ENCODE results near the gene CCDC28A. TPM values are rescaled to one million over a fixed set of nuclear protein-coding genes. Genes with fewer than 3 reads are reported as not detected.

The CCDC28A gene
- total RNA-seq, 1 donor from 2014 or later, result 9.1 TPM

DNA sequence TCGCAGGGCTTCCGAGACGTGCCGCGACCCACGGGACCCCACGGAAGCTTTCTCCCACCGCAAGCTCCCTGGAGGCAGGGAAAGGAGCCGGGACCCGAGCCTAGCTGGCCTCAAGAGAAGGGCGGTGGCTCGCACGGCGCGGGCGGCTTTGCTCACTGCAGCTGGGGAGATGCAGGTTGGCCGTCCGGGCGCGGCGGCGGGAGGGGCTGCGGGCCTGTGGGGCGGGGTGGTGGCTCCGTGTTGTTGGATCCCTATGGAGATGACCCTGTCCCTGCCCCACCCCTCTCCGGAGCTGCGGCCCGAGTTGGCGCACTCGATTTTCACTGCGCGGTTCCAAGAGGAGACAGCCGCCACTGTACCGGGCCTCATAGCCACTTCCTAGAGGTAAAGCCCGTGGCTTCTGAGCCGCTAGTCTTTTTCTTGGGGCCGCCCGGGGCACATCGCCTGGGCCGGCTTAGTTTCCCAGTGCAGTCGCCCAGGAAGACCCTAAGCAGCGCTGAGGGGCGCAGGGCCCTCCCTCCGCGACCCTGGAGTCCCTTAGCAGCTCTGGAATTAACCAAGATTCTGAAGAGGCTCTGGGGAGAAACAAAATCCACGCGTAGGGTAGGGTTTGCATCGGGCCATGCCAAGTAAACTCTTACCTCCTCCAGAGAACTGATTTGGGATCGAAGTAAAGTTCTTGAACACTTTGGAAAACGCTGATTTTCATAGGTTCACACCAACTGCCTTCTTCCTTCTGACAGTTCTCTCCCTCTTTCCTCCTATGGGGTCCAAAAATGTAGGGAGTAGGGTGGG lies 22.4 kb downstream of the CCDC28A start, which contains the start of gene ECT2L:
Gene ECT2L, plus strand, starts transcription at position 279 of the 795 bp plus-strand sequence. CDS start 17,188 bp downstream, outside the sequence.
- peak; percentile 93 for DNase-seq (ENCODE audit: low spot score)

DNA sequence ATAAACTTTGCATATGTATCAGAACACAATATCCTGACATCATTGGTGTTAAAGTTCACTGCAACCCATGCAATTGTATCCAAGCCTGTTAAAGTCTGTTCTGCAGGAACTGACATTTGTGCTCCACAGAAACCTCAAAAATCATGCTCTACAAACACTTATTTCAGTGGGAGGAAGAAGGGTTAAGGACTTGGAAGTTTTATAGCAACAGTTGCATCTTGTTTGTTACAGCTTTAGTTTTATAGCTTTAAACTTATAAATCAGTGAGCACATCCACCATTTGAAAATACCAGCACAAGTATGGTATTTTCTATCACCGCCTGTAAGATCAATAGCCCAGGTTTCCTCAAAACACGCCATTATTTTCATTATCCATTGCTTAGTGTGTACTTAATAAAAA lies 23.2 kb downstream of the CCDC28A start:
- DNase-seq (ENCODE audit: low spot score), result no peak

DNA sequence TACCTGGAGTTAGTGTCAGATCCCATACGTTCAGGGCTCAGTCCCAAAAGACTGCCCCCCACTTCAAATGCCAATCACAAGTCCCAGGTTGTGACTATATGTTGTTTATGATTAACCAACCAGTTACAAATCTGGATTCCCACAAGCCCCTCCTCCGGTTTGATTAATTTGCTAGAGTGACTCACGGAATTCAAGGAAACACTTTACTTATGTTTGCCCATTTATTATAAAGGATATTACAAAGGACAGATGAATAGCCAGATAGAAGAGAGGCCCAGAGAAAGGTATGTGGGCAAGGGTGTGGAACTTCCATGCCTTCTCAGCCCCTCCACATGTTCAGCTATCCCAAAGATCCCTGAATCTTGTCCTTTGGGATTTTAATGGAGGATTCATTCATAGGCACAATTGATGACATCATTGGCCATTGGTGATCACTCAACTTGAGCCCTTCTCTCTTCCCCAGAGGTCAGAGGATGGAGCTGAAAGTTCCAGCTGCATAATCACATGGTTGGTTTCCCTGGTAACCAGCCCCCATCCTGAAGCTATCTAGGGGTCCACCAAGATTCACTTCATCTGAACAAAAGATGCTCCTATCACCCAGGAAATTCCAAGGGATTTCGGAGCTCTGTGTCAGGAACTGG lies 24.4 kb downstream of the CCDC28A start:
- DNase-seq (ENCODE audit: low spot score), result no peak

DNA sequence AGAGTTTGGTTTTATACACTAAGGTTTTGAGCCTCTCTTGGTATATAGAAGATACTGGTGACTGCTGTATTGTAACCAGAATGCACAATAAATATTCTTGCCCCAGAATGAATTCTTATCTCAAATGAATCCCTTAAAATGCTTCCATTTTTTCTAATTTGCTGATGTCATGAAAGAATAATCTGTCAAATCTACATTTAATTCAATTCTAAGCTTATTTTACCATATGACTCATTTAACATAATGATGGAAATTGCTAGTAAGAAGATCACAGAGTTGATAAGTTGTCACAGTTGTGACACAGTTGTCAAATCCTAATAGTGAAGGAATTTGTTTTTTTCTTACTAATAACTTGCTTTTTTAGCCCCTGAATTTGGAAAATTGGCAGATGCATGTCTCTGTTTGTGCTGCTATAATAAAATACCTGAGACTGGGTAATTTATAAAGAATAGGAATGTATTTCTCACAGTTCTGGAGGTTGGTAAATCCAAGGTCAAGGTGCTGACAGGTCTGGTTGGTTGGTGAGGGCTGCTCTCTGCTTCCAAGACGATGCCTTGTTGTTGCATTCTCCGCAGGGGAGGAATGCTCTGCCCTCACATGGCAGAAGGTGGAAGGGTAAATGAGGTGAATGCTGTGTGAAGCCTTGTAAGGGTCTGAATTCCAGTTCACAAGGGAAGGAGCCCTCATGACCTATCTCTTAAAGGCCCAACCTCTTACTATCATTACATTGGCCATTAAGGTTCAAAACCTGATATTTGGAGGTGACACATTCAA lies 27.0 kb downstream of the CCDC28A start:
- no peak for DNase-seq (ENCODE audit: low spot score)

DNA sequence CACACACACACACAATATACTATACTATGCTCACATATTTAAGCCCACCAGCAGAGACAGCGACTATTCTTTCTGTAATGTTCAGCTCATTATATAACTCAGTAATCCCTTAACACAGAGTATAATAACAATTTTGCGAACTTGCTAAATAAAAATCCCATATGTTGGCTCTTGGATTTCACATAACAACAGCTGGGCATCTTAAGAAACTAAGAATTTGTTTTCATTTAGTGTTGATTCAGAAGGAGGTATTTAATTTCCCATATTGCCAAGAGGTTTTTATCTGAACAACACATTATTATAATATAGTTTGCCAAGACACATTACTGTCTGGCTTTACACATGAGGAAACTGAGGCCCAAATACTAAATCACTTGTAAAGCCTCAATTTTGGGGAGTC lies 29.8 kb downstream of the CCDC28A start:
- DNase-seq (ENCODE audit: low spot score), result no peak

DNA sequence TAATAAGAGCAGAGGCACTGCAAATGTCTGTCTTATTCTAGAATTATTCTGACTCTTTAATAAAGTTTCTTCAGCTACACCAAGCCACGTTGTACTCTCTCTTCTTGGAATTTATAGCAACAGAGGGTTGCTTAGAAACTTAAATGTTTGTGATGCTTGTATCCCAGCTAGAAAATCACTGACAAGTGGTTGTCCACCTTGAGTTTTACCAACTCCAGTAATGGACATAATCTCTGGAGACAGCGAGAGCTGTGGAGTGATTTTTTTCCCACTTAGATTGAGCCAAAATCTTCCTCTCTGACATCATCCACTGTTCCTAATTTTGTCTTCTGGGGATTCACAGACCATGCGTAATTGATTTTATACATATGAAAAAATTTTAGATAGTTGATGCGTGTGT lies 30.3 kb downstream of the CCDC28A start:
- DNase-seq (ENCODE audit: low spot score), result no peak

DNA sequence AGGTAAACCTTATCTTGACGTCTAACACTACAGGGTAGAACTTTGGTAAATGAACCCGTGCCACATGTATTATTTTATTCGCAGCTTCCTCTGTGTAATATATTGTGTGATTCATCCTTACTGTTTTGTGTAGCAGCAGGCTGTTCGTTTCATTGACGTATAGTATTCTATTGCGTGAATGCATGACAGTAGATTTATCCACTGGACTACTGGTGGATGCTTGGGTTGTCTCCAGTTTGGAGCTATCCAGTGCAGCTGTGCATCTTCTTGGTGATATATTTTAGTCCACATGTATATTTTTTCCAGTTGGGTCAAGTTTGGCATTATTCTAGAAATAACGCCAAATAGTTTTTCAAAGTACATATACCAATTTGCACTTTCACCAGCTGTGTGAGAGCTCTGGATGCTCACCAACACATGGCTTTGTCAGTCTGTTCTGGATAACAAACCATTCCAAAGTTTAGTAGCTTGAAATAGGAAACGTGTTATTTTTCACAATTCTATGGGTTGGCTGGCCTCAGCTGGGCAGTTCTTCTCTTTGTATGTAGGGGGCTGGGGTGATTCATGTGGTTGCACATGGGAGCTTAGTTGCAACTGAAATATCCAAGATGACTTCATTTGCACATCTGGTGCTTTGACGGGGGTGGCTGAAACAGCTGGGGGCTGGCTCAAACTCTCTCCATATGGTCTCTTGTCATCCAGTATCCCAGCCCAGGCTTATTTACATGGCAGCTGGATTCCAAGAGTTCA lies 31.6 kb downstream of the CCDC28A start:
- DNase-seq (ENCODE audit: low spot score), result no peak

DNA sequence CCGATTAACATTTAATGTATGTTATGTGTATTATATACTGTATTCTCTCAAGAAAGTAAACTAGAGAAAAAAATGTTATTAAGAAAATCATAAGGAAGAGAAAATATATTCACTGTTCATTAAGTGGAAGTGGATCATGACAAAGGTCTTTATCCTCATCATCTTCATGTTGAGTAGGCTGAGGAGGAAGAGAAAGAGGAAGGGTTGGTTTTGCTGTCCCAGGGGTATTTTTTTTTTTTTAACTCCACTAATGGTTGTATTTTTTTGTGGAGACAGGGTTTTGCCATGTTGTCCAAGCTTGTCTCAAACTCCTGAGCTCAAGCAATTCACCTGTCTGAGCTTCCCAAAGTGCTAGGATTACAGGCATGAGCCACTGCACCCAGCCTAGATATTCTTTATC lies 33.3 kb downstream of the CCDC28A start:
- DNase-seq (ENCODE audit: low spot score), result no peak

DNA sequence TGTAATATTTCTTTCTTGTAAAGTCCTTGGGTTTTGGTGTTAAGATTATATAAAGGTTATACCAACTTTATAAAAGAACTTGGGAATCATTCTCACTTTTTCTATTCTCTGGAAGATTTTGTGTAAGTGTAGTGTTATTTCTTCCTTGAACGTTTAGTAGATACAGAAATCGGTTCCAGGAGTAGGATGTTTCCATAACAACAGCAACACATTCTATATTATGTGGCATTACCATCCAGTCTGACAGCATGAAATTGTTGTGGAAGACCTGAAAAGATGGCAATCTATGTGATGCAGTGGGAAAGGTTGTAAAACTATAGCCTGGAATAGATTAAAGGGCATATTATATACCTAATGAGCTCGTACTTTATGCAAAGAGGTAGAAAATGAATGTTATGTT lies 36.1 kb downstream of the CCDC28A start:
- DNase-seq (ENCODE audit: low spot score), result no peak

DNA sequence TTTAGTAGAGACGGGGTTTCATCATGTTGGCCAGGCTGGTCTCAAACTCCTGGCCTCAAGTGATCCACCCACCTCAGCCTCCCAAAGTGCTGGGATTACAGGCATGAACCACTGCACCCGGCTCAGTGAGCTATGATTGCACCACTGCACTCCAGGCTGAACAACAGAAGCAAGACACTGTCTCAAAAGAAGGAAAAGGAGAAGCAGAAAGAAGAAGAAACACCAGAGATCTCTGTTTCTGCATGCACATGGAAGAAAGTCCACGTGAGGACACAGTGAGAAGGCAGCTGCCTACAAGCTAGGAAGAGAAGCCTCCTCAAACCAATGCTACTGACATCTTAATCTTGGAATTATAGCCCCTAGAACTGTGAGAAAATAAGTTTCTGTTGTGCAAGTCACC lies 38.3 kb downstream of the CCDC28A start:
- DNase-seq (ENCODE audit: low spot score), result no peak

DNA sequence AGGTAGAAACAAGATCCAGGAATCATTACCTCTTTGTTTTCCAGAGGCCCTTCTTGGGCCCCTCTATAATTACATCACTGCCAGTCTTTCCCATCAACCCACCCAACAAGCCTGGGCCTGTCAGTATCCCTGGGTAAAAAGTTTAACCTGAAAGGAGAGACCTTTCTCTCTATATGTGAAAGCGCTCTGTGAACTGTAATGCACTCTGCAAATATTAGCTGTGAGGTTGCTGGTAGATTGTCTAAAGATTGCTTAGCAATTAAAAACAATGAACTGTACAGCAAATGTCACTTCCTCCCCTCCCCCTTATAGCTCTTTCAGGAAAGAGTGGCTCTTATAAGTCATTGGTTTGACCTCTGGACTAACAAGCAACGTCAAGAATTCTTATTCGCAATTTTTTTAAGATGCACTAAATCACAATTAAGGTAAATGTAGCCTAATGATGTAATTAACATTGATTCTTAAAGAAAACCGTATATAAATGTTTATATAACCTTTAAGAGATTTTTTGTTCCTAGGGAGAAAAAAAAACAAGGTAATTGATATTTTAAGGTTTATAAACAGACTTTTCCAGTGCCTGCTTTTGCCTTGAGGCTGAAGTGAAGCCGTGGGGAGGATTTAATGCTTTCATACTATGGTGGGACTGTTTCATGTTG lies 40.7 kb downstream of the CCDC28A start:
- DNase-seq (ENCODE audit: low spot score), result no peak

DNA sequence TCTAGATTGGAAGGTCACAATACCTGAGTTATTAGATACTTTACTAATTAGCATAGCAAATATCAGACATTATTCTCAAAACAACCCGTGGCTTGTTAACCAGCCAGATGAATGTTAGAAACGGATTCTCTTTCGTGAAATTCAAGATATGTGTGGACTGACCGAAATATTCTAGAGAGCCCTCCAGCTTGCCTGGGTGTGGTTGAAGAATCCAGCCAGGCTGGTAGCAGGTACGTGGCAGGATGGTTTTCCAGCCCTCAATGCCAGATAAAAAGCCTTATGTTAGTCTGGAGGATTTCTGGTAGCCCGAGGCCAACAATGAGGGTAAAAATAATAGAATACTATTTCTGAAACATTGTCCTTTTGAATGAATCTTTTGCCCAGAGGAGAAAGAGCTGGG lies 41.7 kb downstream of the CCDC28A start:
- no peak for DNase-seq (ENCODE audit: low spot score)

DNA sequence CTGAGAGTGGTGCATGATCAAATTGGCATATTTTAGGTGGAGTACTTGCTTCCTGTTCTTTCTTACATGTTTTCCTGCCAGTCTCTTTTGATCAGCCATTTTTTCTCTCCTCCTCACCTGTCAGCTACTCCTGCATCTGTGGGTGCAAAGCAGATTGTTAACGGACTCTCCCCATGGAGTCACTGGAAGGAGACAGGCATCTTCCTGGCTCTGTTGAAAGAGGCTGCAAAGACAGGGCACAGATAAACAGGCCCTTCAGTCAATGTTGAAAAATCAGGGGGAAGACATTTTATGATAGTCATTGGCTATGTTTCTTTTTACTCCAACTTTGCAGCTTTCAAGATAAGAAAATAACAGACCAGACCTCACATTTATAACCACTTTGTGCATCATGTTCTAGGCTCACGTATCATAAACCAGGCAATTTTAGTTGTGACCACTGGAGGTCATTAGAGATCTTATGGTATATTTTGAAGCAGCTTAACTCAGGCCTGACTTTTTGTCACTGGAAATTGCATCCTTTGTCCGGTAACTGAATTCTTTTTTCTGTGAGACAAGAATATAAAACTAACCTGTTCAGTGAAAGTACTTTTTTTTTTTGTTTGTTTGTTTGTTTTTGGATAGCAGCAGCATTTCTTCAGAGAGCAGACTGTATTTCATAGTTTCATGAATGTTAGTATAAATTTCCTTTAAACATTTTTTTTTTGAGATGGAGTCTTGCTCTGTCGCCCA lies 42.4 kb downstream of the CCDC28A start:
- no peak for DNase-seq (ENCODE audit: low spot score)

DNA sequence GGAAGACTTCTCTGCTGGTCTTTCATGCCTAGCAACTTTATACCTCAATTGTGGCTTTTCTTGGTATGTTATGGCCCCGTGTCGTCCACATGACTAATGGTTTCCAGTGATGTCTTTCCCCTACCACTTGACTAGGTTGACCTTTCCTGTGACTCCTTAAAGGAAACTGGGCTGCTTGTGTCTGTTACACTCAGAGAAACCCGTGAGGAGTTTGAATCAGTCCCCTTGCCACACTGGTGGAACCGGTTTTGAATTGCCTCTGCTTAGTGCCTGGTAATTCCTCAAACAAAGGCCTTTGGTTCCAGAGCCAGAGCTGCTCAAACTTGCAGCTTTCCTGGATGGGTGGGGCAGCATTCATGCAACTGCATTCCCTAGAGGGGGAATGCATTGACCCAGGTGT lies 44.2 kb downstream of the CCDC28A start:
- no peak for DNase-seq (ENCODE audit: low spot score)

DNA sequence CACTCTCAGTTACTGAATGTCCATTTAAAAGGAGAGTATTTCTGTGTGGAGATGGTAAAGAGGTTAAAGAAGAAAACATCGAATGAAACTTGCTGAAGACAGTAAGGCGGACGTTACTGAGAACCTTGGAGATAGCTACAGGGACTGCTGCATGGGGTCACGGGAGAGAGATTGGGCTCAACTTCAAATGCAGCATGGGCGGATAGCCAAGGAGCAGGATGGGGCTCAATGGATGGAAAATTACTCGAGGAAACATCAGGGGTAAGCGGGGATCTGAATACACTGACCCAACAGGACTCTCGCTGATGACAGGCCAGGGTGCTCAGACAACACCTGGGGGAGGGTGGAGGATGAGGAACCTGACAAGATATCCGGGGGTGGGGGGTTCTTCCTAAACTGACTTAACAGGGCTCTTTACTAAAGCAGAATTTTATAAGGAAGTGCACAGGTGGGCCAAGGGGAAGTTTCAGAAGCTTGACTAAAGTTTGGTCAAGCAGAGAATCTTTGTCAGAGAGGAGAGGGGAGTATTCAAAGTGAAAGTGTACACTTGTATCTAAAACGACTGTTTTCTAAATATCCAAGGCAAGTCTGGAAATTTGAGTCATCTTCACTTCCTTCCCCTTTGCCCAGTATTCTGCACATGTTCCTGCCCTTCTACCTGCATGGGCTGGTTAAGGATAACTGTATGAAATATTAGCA lies 45.1 kb downstream of the CCDC28A start:
- no peak for DNase-seq (ENCODE audit: low spot score)

DNA sequence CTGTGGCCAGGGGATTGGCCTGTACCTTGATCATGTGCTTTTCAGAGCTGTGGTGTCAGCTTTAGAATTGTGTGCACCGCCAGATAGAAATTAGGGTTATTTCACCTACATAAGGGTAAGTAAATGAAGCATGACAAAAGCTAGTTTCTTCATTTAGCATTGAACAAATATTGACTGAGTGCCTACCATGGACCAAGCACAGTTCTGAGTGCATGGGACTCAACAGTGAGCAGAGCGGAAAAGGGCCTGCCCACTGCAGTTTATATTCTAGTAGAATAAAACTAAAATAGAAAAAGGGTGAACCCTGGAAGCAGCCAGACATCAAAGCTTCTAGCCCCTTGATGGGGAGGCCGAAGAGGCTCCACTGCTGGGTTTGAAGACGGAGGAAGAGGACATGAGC lies 48.0 kb downstream of the CCDC28A start:
- no peak for DNase-seq (ENCODE audit: low spot score)

DNA sequence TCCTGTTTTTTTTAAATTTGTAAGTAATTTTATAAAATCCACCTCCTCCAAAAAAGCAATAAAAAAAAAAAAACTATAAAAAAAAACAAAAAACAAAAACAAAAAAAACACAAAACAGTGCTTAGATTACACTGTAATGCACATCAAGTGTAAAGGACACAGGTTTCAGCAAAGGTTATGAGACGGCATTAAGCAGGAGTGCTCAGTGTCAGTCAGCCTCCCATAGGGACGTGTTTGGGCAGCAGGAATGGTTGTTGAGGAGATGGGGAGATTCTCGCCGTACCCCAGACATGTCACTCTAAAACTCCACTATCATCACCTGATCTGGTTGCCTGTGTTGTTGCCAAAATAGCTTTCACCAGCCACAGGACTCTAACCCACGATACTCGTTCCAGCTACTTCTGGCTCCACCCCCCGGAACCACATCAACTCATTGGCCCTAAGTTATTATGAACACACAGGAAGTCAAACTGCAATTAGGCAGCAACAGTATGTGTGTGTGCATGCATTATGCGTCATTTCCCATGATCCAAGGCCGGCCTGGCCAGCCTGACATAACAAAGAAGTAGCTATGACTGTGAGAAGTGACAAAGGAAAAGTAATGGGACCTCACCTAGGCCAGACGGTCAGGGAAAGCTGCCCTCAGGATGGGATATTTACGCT lies 51.0 kb downstream of the CCDC28A start:
- no peak for DNase-seq (ENCODE audit: low spot score)

DNA sequence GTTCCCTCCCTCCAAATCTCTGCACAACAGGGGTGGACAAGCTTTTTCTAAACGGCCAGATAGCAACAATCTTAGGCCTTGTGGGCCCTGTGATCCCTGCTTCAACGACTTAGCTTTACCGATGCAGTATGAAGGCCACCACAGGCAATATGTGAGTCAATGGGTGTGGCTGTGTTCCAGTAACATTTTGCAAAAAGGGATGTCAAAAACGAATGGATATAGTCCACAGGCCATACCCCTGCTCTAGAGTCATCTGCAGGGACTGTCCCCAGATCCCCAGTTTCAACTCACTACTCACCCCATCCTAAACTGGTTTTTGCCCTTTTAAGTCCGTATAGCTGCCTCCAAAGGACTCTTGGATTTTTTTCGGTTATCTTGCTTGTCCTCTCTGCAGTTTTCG lies 56.7 kb downstream of the CCDC28A start:
- no peak for DNase-seq (ENCODE audit: low spot score)

DNA sequence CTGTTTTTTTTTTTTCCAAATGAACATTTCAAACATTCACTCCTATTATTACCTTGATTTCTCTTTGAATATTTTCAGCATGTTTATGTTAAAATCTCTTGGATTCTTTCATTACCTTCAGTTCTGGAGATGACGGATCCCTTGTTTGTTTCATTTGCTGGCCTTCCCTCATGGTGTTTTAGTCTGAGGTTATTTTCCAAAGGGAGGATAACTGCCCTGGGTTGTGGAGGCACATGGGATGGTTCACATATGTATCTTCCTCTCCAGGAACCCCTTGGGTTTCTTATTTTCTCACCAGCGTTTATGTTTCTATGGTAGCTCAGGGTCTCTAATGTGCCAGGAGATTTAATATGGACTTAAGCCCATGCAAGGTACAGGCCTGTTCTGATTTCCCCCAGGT lies 58.6 kb downstream of the CCDC28A start:
- no peak for DNase-seq (ENCODE audit: low spot score)

Measured in mesenteric fat pad (tissue), 1 donor.